Globus pallidus (tissue), 1 donor: ENCODE measurements around the gene SEMA6C.

ENCODE experiments used
- DNase-seq: peaks from one replicate; pipeline ENCODE4 v3.0.0-alpha.2; 2015; ENCODE audit warnings: low spot score

SEMA6C gene

GRCh38 chr1:151158326-151158725 is 11.9 kb upstream of the SEMA6C start:
- no peak for DNase-seq

GRCh38 chr1:151157067-151157531 is 10.7 kb upstream of the SEMA6C start:
- no peak for DNase-seq

- peak; percentile 49 for DNase-seq
Observed at GRCh38 chr1:151156515-151156819, 10.0 kb upstream of the SEMA6C start, which contains the start of gene TNFAIP8L2. Gene TNFAIP8L2, plus strand, starts transcription at chr1:151156649. Its CDS starts 2,049 bp downstream, at chr1:151158698.

- DNase-seq = no peak
Observed at GRCh38 chr1:151147665-151148064, 1.2 kb upstream of the SEMA6C start.

- DNase-seq = no peak
Observed at GRCh38 chr1:151147132-151147503, 687 bp upstream of the SEMA6C start.

- DNase-seq = no peak
Observed at GRCh38 chr1:151146072-151146411, 389 bp downstream of the SEMA6C start.

- no peak for DNase-seq
Observed at GRCh38 chr1:151145304-151146071, 943 bp downstream of the SEMA6C start.

- no peak for DNase-seq
Observed at GRCh38 chr1:151144474-151145303, 1.7 kb downstream of the SEMA6C start.

- DNase-seq = no peak
Observed at GRCh38 chr1:151143986-151144385, 2.4 kb downstream of the SEMA6C start.

- DNase-seq = no peak
Observed at GRCh38 chr1:151143057-151143435, 3.4 kb downstream of the SEMA6C start.

GRCh38 chr1:151142411-151143056 is 3.9 kb downstream of the SEMA6C start:
- no peak for DNase-seq

- no peak for DNase-seq
Observed at GRCh38 chr1:151137789-151138188, 8.6 kb downstream of the SEMA6C start.

GRCh38 chr1:151135433-151136385 is 10.7 kb downstream of the SEMA6C start:
- no peak for DNase-seq

GRCh38 chr1:151134991-151135390 is 11.4 kb downstream of the SEMA6C start:
- no peak for DNase-seq

GRCh38 chr1:151134396-151134795 is 12.0 kb downstream of the SEMA6C start:
- DNase-seq = no peak

GRCh38 chr1:151133018-151133806 is 13.2 kb downstream of the SEMA6C start:
- no peak for DNase-seq

- DNase-seq = no peak
Observed at GRCh38 chr1:151132335-151133017, 14.0 kb downstream of the SEMA6C start.

GRCh38 chr1:151131701-151132334 is 14.6 kb downstream of the SEMA6C start:
- no peak for DNase-seq

GRCh38 chr1:151130987-151131586 is 15.3 kb downstream of the SEMA6C start:
- DNase-seq = peak; percentile 42
